IMR-90 (cell line): Measurements from ENCODE around the gene OR9A4.

Experiments
- BHLHE40 ChIP-seq: fragments of 150-350 bp; IDR thresholded peaks from 2 replicates; pipeline ENCODE4 v1.6.1; 2016; ENCODE audit warnings: mild to moderate bottlenecking, low read depth, low read length
- FOS ChIP-seq: fragments of 150-350 bp; IDR thresholded peaks from 2 replicates; pipeline ENCODE4 v1.6.1; 2016; ENCODE audit warnings: low read depth, low read length
- MAFK ChIP-seq: IDR thresholded peaks from 2 replicates; pipeline ENCODE4 v1.6.1; 2012; ENCODE audit warnings: low read depth, low read length, improper control_type of control experiment
- MXI1 ChIP-seq: IDR thresholded peaks from 2 replicates; pipeline ENCODE4 v1.6.1; 2012; ENCODE audit warnings: low read depth, mild to moderate bottlenecking, low read length, moderate library complexity, borderline replicate concordance
- POLR2A ChIP-seq: IDR thresholded peaks from 2 replicates; pipeline ENCODE4 v1.6.1; 2012; ENCODE audit warnings: mild to moderate bottlenecking, low read depth, low read length
- RAD21 ChIP-seq: IDR thresholded peaks from 2 replicates; pipeline ENCODE4 v1.6.1; 2012; ENCODE audit warnings: low read length, improper control_type of control experiment
- TF ChIP-seq, protein P1 (sequence below): conservative IDR thresholded peaks from 2 replicates; pipeline ENCODE4 v1.5.1; 2012; ENCODE audit warnings: mild to moderate bottlenecking, low read depth, low read length, improper control_type of control experiment
- TF ChIP-seq, protein P2 (sequence below): fragments of 150-350 bp; IDR thresholded peaks from 2 replicates; pipeline ENCODE4 v1.6.1; 2017; ENCODE audit warnings: mild to moderate bottlenecking, antibody characterized with exemption, low read length, low read depth
- TF ChIP-seq, protein P3 (sequence below): fragments of 150-350 bp; IDR thresholded peaks from 2 replicates; pipeline ENCODE4 v1.6.1; 2016; ENCODE audit warnings: low read depth, mild to moderate bottlenecking, low read length, moderate library complexity, borderline replicate concordance

DNA sequence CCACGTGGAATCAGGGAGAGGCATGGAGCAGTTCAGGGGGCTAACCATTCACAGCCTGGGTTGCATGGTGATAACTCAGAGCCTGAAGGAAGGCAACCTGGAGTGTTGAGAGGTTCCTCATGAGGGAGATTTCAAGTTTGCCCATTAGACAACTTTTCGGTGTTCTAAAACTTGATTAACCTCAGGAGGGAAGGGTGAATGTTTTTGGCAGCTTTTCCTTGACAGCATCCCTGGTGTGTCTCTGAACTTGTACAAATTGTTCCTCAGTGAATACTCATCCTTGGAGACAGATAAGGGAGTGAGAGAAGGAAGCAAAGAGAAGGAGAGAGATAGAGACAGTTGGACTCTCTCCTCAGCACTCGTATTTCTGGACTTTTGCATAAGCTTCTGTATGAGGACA lies at the start of gene OR9A4:
- TF ChIP-seq, protein P1, sequence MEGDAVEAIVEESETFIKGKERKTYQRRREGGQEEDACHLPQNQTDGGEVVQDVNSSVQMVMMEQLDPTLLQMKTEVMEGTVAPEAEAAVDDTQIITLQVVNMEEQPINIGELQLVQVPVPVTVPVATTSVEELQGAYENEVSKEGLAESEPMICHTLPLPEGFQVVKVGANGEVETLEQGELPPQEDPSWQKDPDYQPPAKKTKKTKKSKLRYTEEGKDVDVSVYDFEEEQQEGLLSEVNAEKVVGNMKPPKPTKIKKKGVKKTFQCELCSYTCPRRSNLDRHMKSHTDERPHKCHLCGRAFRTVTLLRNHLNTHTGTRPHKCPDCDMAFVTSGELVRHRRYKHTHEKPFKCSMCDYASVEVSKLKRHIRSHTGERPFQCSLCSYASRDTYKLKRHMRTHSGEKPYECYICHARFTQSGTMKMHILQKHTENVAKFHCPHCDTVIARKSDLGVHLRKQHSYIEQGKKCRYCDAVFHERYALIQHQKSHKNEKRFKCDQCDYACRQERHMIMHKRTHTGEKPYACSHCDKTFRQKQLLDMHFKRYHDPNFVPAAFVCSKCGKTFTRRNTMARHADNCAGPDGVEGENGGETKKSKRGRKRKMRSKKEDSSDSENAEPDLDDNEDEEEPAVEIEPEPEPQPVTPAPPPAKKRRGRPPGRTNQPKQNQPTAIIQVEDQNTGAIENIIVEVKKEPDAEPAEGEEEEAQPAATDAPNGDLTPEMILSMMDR: no peak
- no peak for TF ChIP-seq POLR2A
- TF ChIP-seq FOS: no peak
- TF ChIP-seq, protein P2, sequence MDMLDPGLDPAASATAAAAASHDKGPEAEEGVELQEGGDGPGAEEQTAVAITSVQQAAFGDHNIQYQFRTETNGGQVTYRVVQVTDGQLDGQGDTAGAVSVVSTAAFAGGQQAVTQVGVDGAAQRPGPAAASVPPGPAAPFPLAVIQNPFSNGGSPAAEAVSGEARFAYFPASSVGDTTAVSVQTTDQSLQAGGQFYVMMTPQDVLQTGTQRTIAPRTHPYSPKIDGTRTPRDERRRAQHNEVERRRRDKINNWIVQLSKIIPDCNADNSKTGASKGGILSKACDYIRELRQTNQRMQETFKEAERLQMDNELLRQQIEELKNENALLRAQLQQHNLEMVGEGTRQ: no peak
- no peak for TF ChIP-seq RAD21
- TF ChIP-seq BHLHE40: no peak
- TF ChIP-seq MXI1: no peak
- TF ChIP-seq, protein P3, sequence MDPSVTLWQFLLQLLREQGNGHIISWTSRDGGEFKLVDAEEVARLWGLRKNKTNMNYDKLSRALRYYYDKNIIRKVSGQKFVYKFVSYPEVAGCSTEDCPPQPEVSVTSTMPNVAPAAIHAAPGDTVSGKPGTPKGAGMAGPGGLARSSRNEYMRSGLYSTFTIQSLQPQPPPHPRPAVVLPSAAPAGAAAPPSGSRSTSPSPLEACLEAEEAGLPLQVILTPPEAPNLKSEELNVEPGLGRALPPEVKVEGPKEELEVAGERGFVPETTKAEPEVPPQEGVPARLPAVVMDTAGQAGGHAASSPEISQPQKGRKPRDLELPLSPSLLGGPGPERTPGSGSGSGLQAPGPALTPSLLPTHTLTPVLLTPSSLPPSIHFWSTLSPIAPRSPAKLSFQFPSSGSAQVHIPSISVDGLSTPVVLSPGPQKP: no peak
- no peak for TF ChIP-seq MAFK
